ENCODE measurements around the gene SORT1. TPM values are rescaled to one million over a fixed set of nuclear protein-coding genes. Genes with fewer than 3 reads are reported as not detected.

Gene SORT1
- total RNA-seq, 1 experiment from 2014 or later: 47.9 TPM

GRCh38 chr1:109304226-109304920 is 93.3 kb downstream of the SORT1 start:
- no peak overlapping the region for H3K14ac ChIP-seq (ENCODE audit: insufficient read depth, low read length)
- H3K23ac ChIP-seq (ENCODE audit: insufficient read length, low read depth, low read length): no peak overlapping the region
- H3K79me2 ChIP-seq (ENCODE audit: insufficient read depth, low read length): no peaks in the 10 kb centered on the region
- H3K18ac ChIP-seq (ENCODE audit: insufficient read length, low read depth, low read length): no peak overlapping the region
- H3K23me2 ChIP-seq (ENCODE audit: insufficient read length, low read depth, low read length, poor library complexity, severe bottlenecking): no peaks in the 10 kb centered on the region
- H3T11ph ChIP-seq (ENCODE audit: low read length): no peak overlapping the region
- no peak overlapping the region for H2AK5ac ChIP-seq (ENCODE audit: insufficient read length, low read length)
- H4K20me1 ChIP-seq (ENCODE audit: control insufficient read depth, insufficient read depth, insufficient read length): no peaks in the 10 kb centered on the region
- Mint-ChIP-seq H3K9me3 (no peaks in the 10 kb centered on the region), H3K4me3 (no peak overlapping the region), H3K4me1 (peaks cover 25 to 26% of the 10 kb centered on the region in 2 experiments), H3K27me3 (ENCODE audit: low read depth) (no peaks in the 10 kb centered on the region), H3K36me3 (ENCODE audit: insufficient read depth in 1 of 3, low read depth in 3 of 3) (no peaks in the 10 kb centered on the region), H3K27ac (no peak overlapping the region)
- H2AFZ ChIP-seq (ENCODE audit: low read length): no peak overlapping the region
- H2BK20ac ChIP-seq (ENCODE audit: low read depth, low read length, poor library complexity, severe bottlenecking): no peak overlapping the region
- no peak overlapping the region for H4K91ac ChIP-seq (ENCODE audit: insufficient read length, low read depth, low read length)
- H3K79me1 ChIP-seq (ENCODE audit: insufficient read depth, low read depth, low read length, poor library complexity, severe bottlenecking): no peaks in the 10 kb centered on the region
- H2BK5ac ChIP-seq (ENCODE audit: insufficient read length, low read length): no peak overlapping the region
- no peak overlapping the region for H3K56ac ChIP-seq (ENCODE audit: insufficient read length, low read depth, low read length)
- H3K9ac ChIP-seq (ENCODE audit: extremely low read depth, insufficient read length, low read length): no peak overlapping the region
- H3K4me2 ChIP-seq (ENCODE audit: insufficient read depth, insufficient read length, low read length): no peak overlapping the region
- no peak overlapping the region for H2BK15ac ChIP-seq (ENCODE audit: low read depth, low read length)
- H4K5ac ChIP-seq (ENCODE audit: insufficient read length, low read depth, low read length): no peak overlapping the region
- WGBS (ENCODE audit: extremely low coverage, insufficient read length, low lambda C conversion rate): no CpG with 5 or more reads among the region's 8 CpGs
- no peak overlapping the region for H3K27ac ChIP-seq (ENCODE audit: insufficient read length, low read depth, low read length)
- no peak for DNase-seq
- no peak overlapping the region for H3K4ac ChIP-seq (ENCODE audit: low read depth, low read length)
- no peak overlapping the region for H2BK120ac ChIP-seq (ENCODE audit: low read depth, low read length, poor library complexity, severe bottlenecking)
- H3K27me3 ChIP-seq (ENCODE audit: insufficient read depth, low read length): no peaks in the 10 kb centered on the region
- TF ChIP-seq CTCF (conservative IDR thresholded peaks at IDR 0.05): no peak
- H2BK12ac ChIP-seq (ENCODE audit: insufficient read length, low read depth, low read length): no peak overlapping the region
- H4K8ac ChIP-seq (replicated peaks; ENCODE audit: insufficient read length, low read depth, low read length): no peak overlapping the region
- no peaks in the 10 kb centered on the region for H3K9me3 ChIP-seq (ENCODE audit: control insufficient read depth, low read depth, low read length)
- no peaks in the 10 kb centered on the region; the same call in 1 of the 2 replicates for H3K4me1 ChIP-seq (ENCODE audit: insufficient read depth, low read length)
